OCI-LY1 (cell line): ENCODE data around the gene EFNA2.

Source experiments
- H2AFZ ChIP-seq: fragments of 200-600 bp; sonication (generic), shearing (Covaris generic); 2 replicates; pipeline ENCODE4 v1.6.0; 2014; ENCODE audit warnings: antibody characterized with exemption, mild to moderate bottlenecking, low read length
- H3F3A ChIP-seq: fragments of 200-600 bp; sonication (generic), shearing (Covaris generic); 2 replicates; pipeline ENCODE4 v1.6.0; 2014; ENCODE audit warnings: mild to moderate bottlenecking, antibody characterized with exemption, low read length, moderate library complexity; ENCODE audit not compliant: insufficient read depth
- H3K27ac ChIP-seq: fragments of 200-600 bp; sonication (generic); 2 replicates; pipeline ENCODE4 v1.5.1; 2014; ENCODE audit warnings: low read length, mixed run types, mild to moderate bottlenecking, low read depth; ENCODE audit not compliant: poor library complexity, severe bottlenecking
- H3K27me3 ChIP-seq: fragments of 200-600 bp; sonication (generic); 2 replicates; pipeline ENCODE4 v1.6.0; 2014; ENCODE audit warnings: antibody characterized with exemption, mild to moderate bottlenecking, low read length, moderate library complexity; ENCODE audit not compliant: insufficient read depth
- H3K36me3 ChIP-seq: fragments of 200-600 bp; sonication (generic); 2 replicates; pipeline ENCODE4 v1.6.1; 2014; ENCODE audit warnings: mild to moderate bottlenecking, antibody characterized with exemption, low read length, moderate library complexity, mixed read lengths; ENCODE audit not compliant: insufficient read depth
- H3K4me1 ChIP-seq: fragments of 200-600 bp; sonication (generic); 2 replicates; pipeline ENCODE4 v1.5.1; 2014; ENCODE audit warnings: mild to moderate bottlenecking, low read length, moderate library complexity; ENCODE audit not compliant: insufficient read depth, severe bottlenecking
- H3K4me2 ChIP-seq: fragments of 200-600 bp; sonication (generic), shearing (Covaris generic); 2 replicates; pipeline ENCODE4 v1.6.1; 2014; ENCODE audit warnings: low read length
- H3K4me3 ChIP-seq: fragments of 200-600 bp; sonication (generic); 2 replicates; pipeline ENCODE4 v1.5.1; 2014; ENCODE audit warnings: low read length, low read depth, mild to moderate bottlenecking, mixed read lengths; ENCODE audit not compliant: poor library complexity, severe bottlenecking
- H3K79me2 ChIP-seq: fragments of 200-600 bp; shearing (Covaris generic); 2 replicates; pipeline ENCODE4 v1.6.1; 2016; ENCODE audit warnings: mixed run types, low read length, mixed read lengths; ENCODE audit not compliant: insufficient read depth
- H3K9ac ChIP-seq: fragments of 200-600 bp; sonication (generic), shearing (Covaris generic); 2 replicates; pipeline ENCODE4 v1.6.1; 2014; ENCODE audit warnings: mild to moderate bottlenecking, low read length, mixed read lengths
- H3K9me2 ChIP-seq: fragments of 200-600 bp; sonication (generic), shearing (Covaris generic); 2 replicates; pipeline ENCODE4 v1.6.1; 2014; ENCODE audit warnings: low read depth, mild to moderate bottlenecking, low read length, mixed read lengths
- H3K9me3 ChIP-seq: fragments of 200-600 bp; shearing (Covaris generic); 2 replicates; pipeline ENCODE4 v1.6.1; 2014; ENCODE audit warnings: low read length, mixed read lengths
- H4K20me1 ChIP-seq: fragments of 200-600 bp; sonication (generic), shearing (Covaris generic); 2 replicates; pipeline ENCODE4 v1.6.0; 2016; ENCODE audit warnings: mild to moderate bottlenecking, low read length; ENCODE audit not compliant: insufficient read depth
- EZH2 ChIP-seq: fragments of 200-600 bp; sonication (generic), shearing (Covaris generic); IDR thresholded peaks from 2 replicates; pipeline ENCODE4 v1.8.0; 2017; ENCODE audit warnings: borderline replicate concordance, mixed run types, mild to moderate bottlenecking, antibody characterized with exemption, low read length, moderate library complexity, mixed read lengths
- TF ChIP-seq, protein P1 (sequence below): fragments of 200-600 bp; sonication (generic), shearing (Covaris generic); IDR thresholded peaks from 2 replicates; pipeline ENCODE4 v1.5.1; 2017; ENCODE audit warnings: mild to moderate bottlenecking, antibody characterized with exemption, low read length, moderate library complexity, mixed read lengths

EFNA2 gene

DNA sequence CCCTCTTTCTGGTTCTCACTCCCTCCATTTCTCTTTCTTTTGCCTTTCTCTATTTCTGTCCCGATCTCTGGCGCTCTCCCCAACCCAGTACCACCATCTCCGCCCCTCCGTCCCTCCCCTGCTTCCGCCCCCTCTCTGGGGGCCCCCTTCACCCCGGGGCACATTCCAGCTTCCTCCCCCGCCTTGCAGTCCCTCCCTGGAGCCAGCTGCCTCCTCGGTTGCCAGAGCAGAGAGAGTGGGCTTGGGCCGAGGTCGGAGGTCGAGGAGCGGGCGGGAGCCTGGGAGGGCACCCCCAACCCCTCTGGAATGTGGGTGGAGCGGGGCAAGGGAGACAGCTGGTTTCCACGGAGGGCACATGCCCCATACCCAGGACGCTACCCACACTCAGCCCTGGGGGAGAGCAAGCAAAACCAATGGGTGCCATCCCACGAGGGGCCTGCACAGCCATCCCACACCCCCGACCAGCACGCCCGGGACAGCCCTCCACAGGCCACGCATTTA lies 23.0 kb upstream of the EFNA2 start:
- peaks cover 5% of the 10 kb centered on the region; the same call in 1 of the 2 replicates for H3F3A ChIP-seq
- H4K20me1 ChIP-seq: no peaks in the 10 kb centered on the region
- H2AFZ ChIP-seq: no peak overlapping the region
- peak overlapping the region; percentile 85 for H3K9ac ChIP-seq
- H3K4me2 ChIP-seq: peak overlapping the region; percentile 85
- H3K36me3 ChIP-seq: peaks cover 6% of the 10 kb centered on the region; the same call in 1 of the 2 replicates
- H3K79me2 ChIP-seq: no peaks in the 10 kb centered on the region
- peaks cover 86% of the 10 kb centered on the region for H3K4me1 ChIP-seq
- peak overlapping the region; percentile 73 for H3K4me3 ChIP-seq
- H3K9me2 ChIP-seq: no peaks in the 10 kb centered on the region
- H3K27me3 ChIP-seq: no peaks in the 10 kb centered on the region
- peak overlapping the region; percentile 89 for H3K27ac ChIP-seq
- no peaks in the 10 kb centered on the region for H3K9me3 ChIP-seq
- TF ChIP-seq, protein P1, sequence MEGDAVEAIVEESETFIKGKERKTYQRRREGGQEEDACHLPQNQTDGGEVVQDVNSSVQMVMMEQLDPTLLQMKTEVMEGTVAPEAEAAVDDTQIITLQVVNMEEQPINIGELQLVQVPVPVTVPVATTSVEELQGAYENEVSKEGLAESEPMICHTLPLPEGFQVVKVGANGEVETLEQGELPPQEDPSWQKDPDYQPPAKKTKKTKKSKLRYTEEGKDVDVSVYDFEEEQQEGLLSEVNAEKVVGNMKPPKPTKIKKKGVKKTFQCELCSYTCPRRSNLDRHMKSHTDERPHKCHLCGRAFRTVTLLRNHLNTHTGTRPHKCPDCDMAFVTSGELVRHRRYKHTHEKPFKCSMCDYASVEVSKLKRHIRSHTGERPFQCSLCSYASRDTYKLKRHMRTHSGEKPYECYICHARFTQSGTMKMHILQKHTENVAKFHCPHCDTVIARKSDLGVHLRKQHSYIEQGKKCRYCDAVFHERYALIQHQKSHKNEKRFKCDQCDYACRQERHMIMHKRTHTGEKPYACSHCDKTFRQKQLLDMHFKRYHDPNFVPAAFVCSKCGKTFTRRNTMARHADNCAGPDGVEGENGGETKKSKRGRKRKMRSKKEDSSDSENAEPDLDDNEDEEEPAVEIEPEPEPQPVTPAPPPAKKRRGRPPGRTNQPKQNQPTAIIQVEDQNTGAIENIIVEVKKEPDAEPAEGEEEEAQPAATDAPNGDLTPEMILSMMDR: no peak
- no peak for TF ChIP-seq EZH2

DNA sequence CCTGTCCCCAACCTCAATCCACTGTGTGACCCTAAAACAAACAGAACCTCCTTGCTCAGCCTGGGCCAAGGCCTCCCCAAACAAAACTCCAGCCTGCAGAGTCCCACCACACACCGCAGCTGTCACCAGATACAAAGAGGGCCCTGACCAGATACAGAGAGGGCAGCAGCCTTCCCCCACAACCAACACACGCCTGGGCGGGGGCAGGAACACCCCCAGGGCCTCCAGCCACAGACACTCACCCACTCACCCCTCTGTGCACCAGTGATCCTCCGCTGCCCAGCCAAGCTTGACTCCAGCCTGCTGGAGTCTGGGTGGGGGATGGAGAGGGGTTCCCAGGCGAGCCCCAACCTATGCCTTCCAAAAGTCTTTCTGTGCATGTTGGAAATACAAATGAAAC lies 22.5 kb upstream of the EFNA2 start:
- no peaks in the 10 kb centered on the region for H3K27me3 ChIP-seq
- peaks cover 86% of the 10 kb centered on the region for H3K4me1 ChIP-seq
- H3K4me2 ChIP-seq: peak overlapping the region; percentile 85
- no peaks in the 10 kb centered on the region for H4K20me1 ChIP-seq
- H3K79me2 ChIP-seq: no peaks in the 10 kb centered on the region
- H2AFZ ChIP-seq: no peak overlapping the region
- no peaks in the 10 kb centered on the region for H3K9me3 ChIP-seq
- TF ChIP-seq, protein P1: no peak
- no peak for TF ChIP-seq EZH2
- peaks cover 5% of the 10 kb centered on the region; the same call in 1 of the 2 replicates for H3F3A ChIP-seq
- H3K27ac ChIP-seq: peak overlapping the region; percentile 89
- H3K4me3 ChIP-seq: peak overlapping the region; percentile 73
- H3K36me3 ChIP-seq: peaks cover 1% of the 10 kb centered on the region; the same call in 1 of the 2 replicates
- no peaks in the 10 kb centered on the region for H3K9me2 ChIP-seq
- H3K9ac ChIP-seq: peak overlapping the region; percentile 85; the same call in 1 of the 2 replicates

DNA sequence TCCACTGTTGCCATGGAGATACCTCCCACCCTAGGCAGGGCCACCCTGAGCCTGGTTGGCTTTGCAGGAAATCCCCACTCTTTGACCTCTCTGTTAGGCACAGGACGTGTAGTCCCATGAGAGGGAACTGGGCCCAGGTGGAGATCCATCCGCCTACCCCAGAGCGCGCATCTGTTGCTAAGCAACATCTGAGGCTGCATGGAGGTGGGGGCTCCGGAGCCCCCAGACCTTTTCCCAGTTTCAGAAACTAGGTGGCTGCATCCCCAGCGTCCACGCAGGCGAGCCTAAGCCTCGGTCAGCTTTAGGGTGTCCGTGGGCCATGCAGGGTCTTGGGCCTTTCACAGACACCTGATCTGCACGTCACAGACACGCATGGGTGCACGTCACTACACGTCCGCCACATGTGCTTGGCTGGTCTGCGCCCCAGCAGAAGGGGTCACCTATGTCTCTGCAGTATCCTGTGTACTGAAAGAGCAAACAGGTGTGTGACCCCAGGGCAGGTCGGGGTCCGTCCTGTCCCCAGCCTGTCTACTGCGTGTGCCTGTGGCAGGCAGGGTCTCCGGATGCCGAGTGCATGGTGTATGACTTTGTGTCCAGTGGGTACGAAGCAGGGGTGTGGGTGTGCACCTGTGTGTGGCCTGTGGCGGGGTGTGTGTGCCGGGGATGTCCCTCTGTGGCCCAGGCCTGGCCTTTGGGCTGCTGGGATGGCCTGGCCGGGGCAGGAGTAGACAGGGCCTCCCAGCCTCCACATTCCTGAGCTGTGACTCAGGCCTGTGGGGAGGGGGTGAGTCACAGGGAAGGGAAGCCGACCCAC lies 20.7 kb upstream of the EFNA2 start:
- Histone ChIP-seq H3K79me2 (peaks cover 5% of the 10 kb centered on the region), H3K4me2 (peak overlapping the region; percentile 28), H3K9me2 (no peaks in the 10 kb centered on the region), H4K20me1 (no peaks in the 10 kb centered on the region), H3K36me3 (peaks cover 4% of the 10 kb centered on the region), H3F3A (no peaks in the 10 kb centered on the region), H3K27me3 (no peaks in the 10 kb centered on the region), H3K4me1 (peaks cover 75% of the 10 kb centered on the region), H3K9ac (no peak overlapping the region; the same call in 1 of the 2 replicates), H3K9me3 (no peaks in the 10 kb centered on the region), H2AFZ (no peak overlapping the region), H3K4me3 (no peak overlapping the region), H3K27ac (peak overlapping the region; percentile 89)
- TF ChIP-seq, protein P1: no peak
- no peak for TF ChIP-seq EZH2
